Neuron (in vitro differentiated cells): ENCODE measurements around the gene EIF4G1.

Source experiments
- H2AFZ ChIP-seq: one replicate; pipeline ENCODE4 v1.6.1; 2013; ENCODE audit warnings: low read depth, mild to moderate bottlenecking, inconsistent platforms, low read length, moderate library complexity
- H3K27me3 ChIP-seq: one replicate; pipeline ENCODE4 v1.6.1; 2013; ENCODE audit warnings: low read length; ENCODE audit not compliant: insufficient read depth
- H3K36me3 ChIP-seq: one replicate; pipeline ENCODE4 v1.6.1; 2013; ENCODE audit warnings: low read length; ENCODE audit not compliant: insufficient read depth
- H3K4me1 ChIP-seq: one replicate; pipeline ENCODE4 v1.6.1; 2013; ENCODE audit warnings: low read length; ENCODE audit not compliant: insufficient read depth
- H3K4me3 ChIP-seq: 2 replicates; pipeline ENCODE4 v1.5.1; 2013; ENCODE audit warnings: mild to moderate bottlenecking, low read length, moderate library complexity
- H3K9me3 ChIP-seq: one replicate; pipeline ENCODE4 v1.6.1; 2013; ENCODE audit warnings: low read length

Gene EIF4G1

GRCh38 chr3:184361932-184362667 is 47.7 kb downstream of the EIF4G1 start:
- no peaks in the 10 kb centered on the region for H3K9me3 ChIP-seq
- peaks cover 36% of the 10 kb centered on the region for H3K36me3 ChIP-seq
- H3K4me3 ChIP-seq, result peak overlapping the region; percentile 62
- no peaks in the 10 kb centered on the region for H3K27me3 ChIP-seq
- no peak overlapping the region for H2AFZ ChIP-seq
- peaks cover 33% of the 10 kb centered on the region for H3K4me1 ChIP-seq

- Histone ChIP-seq H3K4me3 (peak overlapping the region; percentile 62), H3K36me3 (peaks cover 35% of the 10 kb centered on the region), H3K27me3 (no peaks in the 10 kb centered on the region), H3K4me1 (peaks cover 33% of the 10 kb centered on the region), H2AFZ (no peak overlapping the region), H3K9me3 (no peaks in the 10 kb centered on the region)
Measured at GRCh38 chr3:184362668-184363546, 48.5 kb downstream of the EIF4G1 start.

- H3K9me3 ChIP-seq, result no peaks in the 10 kb centered on the region
- peaks cover 21% of the 10 kb centered on the region for H3K4me1 ChIP-seq
- H3K36me3 ChIP-seq, result peaks cover 46% of the 10 kb centered on the region
- no peaks in the 10 kb centered on the region for H3K27me3 ChIP-seq
- H3K4me3 ChIP-seq, result no peak overlapping the region
- H2AFZ ChIP-seq, result no peak overlapping the region
Measured at GRCh38 chr3:184366619-184367289, 52.3 kb downstream of the EIF4G1 start.

- no peaks in the 10 kb centered on the region for H3K9me3 ChIP-seq
- H3K27me3 ChIP-seq, result no peaks in the 10 kb centered on the region
- H3K4me3 ChIP-seq, result no peak overlapping the region
- peaks cover 29% of the 10 kb centered on the region for H3K4me1 ChIP-seq
- H2AFZ ChIP-seq, result no peak overlapping the region
- peaks cover 46% of the 10 kb centered on the region for H3K36me3 ChIP-seq
Measured at GRCh38 chr3:184368116-184368515, 53.7 kb downstream of the EIF4G1 start.

GRCh38 chr3:184368586-184369183 is 54.3 kb downstream of the EIF4G1 start:
- H3K36me3 ChIP-seq, result peaks cover 46% of the 10 kb centered on the region
- H3K27me3 ChIP-seq, result no peaks in the 10 kb centered on the region
- no peak overlapping the region for H2AFZ ChIP-seq
- H3K4me1 ChIP-seq, result peaks cover 27% of the 10 kb centered on the region
- H3K4me3 ChIP-seq, result no peak overlapping the region
- no peaks in the 10 kb centered on the region for H3K9me3 ChIP-seq

GRCh38 chr3:184371570-184372018 is 57.2 kb downstream of the EIF4G1 start:
- Histone ChIP-seq H3K4me1 (peaks cover 15% of the 10 kb centered on the region), H3K36me3 (peaks cover 29% of the 10 kb centered on the region)

GRCh38 chr3:184372296-184372821 is 58.0 kb downstream of the EIF4G1 start:
- Histone ChIP-seq H3K4me1 (peaks cover 18% of the 10 kb centered on the region), H3K9me3 (no peaks in the 10 kb centered on the region), H3K27me3 (no peaks in the 10 kb centered on the region), H3K36me3 (peaks cover 22% of the 10 kb centered on the region), H3K4me3 (no peak overlapping the region), H2AFZ (no peak overlapping the region)

More at GRCh38 chr3:184371570-184372018, 57.2 kb downstream of the EIF4G1 start:
- H2AFZ ChIP-seq, result no peak overlapping the region
- no peaks in the 10 kb centered on the region for H3K27me3 ChIP-seq
- H3K4me3 ChIP-seq, result no peak overlapping the region
- H3K9me3 ChIP-seq, result no peaks in the 10 kb centered on the region

- Histone ChIP-seq H3K27me3 (no peaks in the 10 kb centered on the region), H3K4me3 (no peak overlapping the region)
Measured at GRCh38 chr3:184372911-184373310, 58.5 kb downstream of the EIF4G1 start.

GRCh38 chr3:184373422-184373821 is 59.0 kb downstream of the EIF4G1 start:
- Histone ChIP-seq H2AFZ (no peak overlapping the region), H3K4me3 (no peak overlapping the region), H3K4me1 (peaks cover 29% of the 10 kb centered on the region), H3K9me3 (no peaks in the 10 kb centered on the region), H3K36me3 (peaks cover 13% of the 10 kb centered on the region), H3K27me3 (no peaks in the 10 kb centered on the region)

More at GRCh38 chr3:184372911-184373310, 58.5 kb downstream of the EIF4G1 start:
- peaks cover 24% of the 10 kb centered on the region for H3K4me1 ChIP-seq
- peaks cover 18% of the 10 kb centered on the region for H3K36me3 ChIP-seq
- H3K9me3 ChIP-seq, result no peaks in the 10 kb centered on the region
- no peak overlapping the region for H2AFZ ChIP-seq

GRCh38 chr3:184375747-184376461 is 61.5 kb downstream of the EIF4G1 start:
- Histone ChIP-seq H3K36me3 (no peaks in the 10 kb centered on the region), H3K4me1 (peaks cover 45% of the 10 kb centered on the region), H3K27me3 (peaks cover 4% of the 10 kb centered on the region), H3K9me3 (no peaks in the 10 kb centered on the region), H3K4me3 (no peak overlapping the region), H2AFZ (no peak overlapping the region)

GRCh38 chr3:184377374-184377773 is 63.0 kb downstream of the EIF4G1 start:
- no peaks in the 10 kb centered on the region for H3K9me3 ChIP-seq
- H3K4me1 ChIP-seq, result peaks cover 39% of the 10 kb centered on the region
- H2AFZ ChIP-seq, result no peak overlapping the region
- no peaks in the 10 kb centered on the region for H3K36me3 ChIP-seq
- peak overlapping the region; percentile 29 for H3K4me3 ChIP-seq
- H3K27me3 ChIP-seq, result peaks cover 4% of the 10 kb centered on the region

GRCh38 chr3:184377882-184378445 is 63.6 kb downstream of the EIF4G1 start, which contains the start of gene THPO:
Gene THPO (minus strand): TSS chr3:184378207. CDS start chr3:184376259, 1,948 bp downstream.
- Histone ChIP-seq H3K4me3 (peak within 1 kb of the TSS; percentile 29), H3K4me1 (peaks cover 36% of the 10 kb centered on the region), H3K27me3 (peaks cover 4% of the 10 kb centered on the region), H3K9me3 (no peaks in the 10 kb centered on the region), H3K36me3 (no peaks in the 10 kb centered on the region), H2AFZ (peak within 1 kb of the TSS; percentile 20)
